ENCODE measurements around the gene TOP3B.

Gene TOP3B

DNA sequence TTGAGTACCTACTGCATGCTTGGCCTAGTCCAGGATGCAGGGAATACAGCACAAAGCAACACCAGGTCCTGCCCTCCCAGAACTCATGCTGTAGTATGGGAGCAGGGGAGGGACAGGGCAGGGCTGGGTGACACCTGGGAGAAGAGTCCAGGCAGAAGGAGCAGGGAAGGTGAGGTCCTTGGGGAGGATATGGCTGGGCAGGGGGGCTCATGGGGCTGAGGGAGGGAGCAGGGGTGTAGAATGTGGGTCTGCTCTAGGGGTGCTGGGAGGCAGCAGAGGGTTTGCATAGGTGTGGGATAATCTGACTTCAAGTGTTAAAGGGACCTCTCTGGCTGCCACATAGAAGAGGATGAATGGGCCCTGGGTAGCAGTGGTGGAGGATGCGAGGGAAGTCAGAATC is 4.8 kb downstream of the TOP3B start:
- DNase-seq = no peak

DNA sequence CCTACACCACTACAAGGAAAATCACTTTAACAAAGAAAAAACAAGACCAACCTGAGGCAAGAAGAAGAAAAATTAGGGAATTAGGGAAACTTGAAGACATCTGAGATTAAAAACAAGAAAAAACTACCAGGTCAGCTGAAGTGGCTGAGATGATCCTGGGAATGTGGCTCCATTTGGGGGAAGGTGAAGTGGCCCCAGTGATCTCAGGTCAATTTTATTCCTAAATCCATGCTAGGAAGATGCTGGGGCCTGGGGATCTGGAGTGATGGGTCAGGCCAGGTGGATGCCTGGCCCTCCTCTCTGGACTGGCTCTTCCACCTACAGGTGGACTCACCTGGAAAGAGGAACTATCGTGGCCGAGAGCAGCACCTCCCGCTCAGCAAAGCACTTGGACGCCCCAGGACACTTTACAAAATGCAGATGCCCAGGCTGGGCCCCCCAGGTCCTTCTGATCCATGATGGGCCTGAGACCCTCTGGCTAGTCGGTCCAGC is 6.7 kb downstream of the TOP3B start:
- no peak for DNase-seq

DNA sequence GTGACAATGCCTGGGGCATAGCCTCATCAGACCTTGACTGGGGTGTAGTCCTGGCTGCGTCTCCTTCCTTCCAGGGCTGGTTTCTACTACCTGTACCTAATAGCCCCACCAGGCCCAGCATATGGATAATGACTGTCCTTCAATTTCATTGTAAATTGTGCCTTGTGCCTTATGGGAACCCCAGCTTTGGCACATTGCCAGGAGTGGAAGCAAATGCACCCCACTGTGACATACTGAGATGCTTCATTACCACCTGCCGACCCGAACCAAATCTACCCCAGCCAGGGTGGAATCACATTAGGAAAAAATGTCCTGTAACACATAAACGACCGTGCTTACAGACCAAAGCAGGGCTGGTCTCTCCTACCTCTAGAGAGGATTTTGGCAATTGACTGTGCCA is 7.3 kb downstream of the TOP3B start:
- DNase-seq = no peak

DNA sequence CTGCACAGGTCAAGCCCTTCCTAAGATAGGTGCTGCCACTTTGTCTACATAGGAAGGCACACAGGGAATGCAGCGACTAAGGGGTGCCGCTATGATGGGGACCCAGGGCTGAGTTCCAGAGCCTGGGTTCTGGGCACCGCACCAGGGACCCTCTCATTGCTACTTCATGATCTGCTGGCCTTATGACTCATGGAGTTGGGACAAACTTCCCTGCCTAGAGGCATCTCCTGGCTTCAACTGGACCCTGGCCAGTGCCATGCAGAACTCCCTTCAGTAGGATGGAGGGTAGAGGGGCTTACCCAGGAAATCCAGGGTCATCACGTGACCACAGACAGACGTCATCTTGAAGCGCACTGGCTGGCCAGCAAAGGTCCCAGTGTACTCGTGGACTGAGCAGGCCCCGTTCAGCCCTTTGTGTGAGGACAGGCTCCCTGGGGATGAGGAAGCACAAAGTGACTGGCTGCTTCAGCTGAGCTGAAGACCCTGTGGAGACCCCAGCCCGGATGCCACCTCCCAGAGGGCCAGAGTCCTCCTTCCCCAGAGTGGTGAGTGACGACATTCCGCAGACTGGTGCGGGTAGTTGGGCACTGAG is 8.4 kb downstream of the TOP3B start:
- no peak for DNase-seq

DNA sequence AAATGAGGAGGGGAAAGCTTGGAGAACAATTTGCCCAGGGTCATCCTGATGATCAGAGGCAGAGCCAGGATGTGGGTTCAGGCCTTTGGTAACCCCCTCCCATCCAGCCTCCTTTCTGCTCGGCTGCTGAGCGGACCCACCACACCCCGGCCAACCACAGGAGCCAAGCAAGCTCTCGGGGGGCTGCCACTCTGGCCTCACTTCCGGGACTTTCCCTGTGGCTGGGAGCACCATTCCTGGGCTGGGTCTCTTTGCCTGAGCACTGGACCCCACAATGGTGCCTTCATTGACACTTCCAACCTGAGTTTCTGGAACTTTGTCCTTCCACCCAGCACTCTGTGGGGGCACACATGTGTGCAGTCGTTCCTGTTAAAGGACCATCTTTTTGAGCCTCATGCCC is 9.8 kb downstream of the TOP3B start:
- no peak for DNase-seq

DNA sequence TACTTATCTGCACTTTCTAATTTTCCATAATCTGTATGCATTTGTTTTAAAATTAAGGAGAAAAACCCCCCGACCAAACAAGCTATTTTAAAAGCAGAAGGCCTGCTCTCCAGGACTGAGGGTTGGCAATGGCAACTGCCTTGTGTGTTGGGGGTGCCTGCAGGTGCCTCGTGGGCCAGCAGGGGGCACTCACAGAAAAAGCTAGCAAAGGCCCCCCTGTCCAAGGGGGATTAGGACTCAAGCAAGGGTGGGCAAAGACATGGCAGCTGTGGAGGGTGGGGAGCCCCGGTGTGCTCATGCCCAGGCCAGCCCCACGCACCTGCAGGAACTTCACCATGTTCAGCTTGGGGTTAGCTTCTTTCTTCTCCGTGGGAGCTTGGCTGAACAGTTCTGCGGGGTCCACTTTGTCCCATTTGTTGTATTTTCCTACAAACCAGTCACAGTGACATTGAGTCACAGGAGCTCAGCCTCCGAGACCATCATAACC is 10.3 kb downstream of the TOP3B start:
- DNase-seq = peak; percentile 69

DNA sequence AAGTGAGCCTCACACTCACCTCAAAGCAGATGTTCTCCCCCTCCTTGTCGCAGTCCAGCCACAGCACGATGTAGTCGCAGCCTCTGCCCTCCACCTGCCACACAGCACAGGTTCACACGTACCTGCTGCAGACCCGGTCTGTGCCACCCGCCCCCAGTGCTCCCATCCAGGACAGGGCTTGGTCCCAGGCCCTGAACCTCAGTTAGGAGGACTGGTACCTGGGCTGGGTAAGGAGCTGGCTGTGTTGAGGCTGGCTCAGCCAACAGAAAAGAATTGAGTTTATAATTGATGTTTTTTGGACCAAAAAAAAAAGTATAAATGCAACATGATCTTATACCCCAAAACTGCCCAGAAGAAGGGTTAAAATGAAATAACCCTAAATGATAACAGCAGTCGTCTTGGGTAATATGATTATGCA is 10.7 kb downstream of the TOP3B start:
- no peak for DNase-seq

DNA sequence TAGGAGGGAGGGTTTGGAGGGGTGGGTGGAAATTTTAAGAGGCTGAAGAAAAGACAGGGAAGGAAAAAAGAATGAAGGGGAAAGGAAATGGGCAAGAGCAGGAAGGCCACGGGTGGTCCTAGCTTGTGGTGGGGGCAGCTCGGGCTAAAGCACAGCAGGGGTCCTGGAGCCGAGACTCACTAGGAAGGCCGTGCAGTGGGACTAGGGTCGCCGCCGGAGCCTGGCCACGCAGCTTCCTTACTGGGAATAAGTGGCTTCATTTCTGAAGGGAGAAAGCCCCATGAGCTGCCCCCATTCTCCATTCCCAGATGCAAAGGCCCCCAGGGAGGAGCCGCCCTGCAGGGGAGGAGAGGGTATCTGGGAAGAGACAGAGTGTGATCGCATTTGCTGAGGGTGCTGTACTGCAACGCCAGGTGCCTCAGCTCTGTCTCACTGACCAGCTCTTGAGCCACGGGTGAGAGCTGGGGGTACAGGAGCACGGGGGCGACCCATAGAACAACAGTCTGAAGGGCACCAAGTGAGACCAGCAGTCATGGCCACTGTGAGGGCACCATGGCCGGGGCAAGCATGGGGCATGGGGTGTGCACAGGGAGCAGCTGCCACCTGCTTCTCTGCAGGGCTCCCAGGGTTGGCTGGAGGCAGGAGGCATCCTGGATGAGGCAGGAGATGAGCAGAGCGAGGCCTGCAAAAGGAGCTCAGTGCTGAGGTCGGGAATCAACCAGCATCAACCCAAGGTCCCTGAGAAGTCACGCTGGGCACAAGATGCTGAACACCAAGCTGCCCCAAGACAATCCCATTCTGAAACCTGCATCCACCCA is 11.6 kb downstream of the TOP3B start:
- no peak for DNase-seq

DNA sequence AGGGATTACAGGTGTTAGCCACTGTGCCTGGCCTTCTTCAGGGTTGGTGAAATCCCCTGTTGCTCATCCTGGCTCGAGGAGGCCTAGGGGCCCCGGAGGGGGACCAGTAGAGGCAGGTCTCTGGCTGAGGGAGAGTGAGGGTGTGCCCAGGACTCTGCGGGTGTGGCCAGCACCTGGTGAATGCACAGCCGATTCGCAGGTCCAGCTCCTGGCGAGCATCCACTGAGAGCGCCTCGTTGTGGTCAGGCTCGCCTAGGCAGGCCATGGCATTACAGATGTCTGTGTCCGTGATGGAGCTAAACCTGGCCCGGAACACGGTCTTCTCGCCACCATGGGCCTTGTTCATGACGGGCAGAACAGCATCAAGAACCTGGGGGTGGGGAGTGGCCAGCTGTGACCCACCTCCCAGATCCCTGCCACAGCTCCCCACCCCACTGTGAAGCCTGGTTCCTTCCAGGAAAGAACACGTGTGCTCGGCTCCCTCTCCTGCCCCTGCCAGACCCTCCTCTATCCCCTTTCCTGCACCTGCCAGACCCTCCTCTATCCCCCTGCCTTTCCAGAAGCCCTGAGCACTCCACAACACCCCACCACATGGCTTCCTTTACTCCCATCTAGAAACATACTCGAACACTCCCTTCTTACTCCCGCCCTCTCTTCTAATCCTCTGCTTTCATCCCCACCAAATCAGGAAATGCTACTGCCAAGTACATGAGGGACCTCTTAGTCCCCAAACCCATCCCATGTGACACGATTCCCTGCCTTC is 12.4 kb downstream of the TOP3B start:
- DNase-seq = no peak

DNA sequence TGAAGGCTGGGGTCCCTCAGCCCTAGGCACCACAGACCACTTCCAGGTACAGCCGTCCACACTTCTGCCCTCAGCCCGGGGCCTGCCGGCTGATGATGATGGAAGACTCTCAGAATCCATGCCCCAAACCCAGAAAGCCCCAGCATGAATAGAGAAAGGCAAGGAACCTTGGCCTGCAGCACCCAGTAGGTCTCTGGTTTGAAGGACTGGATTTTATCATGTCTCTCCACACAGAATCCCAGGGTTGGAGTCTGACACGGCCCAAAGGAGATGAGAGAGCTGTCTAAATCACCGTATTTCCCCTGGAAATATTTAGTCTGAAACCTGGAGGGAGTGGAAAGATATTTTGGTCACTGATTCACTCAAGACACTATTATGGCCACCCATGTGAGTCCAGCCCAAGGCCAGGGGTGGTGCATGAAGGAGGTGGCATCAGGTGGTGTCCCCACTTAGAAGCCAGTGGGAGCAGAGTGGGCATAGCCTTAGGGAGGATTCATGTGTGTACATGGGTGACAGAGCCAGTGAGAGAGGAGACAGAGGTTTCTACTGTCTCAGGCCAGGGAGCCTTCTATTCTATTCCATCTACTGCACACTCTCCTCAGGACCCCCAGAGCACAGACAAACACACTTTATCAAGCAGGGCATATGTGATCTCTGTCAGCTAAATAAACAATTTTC is 14.0 kb downstream of the TOP3B start:
- DNase-seq = no peak

DNA sequence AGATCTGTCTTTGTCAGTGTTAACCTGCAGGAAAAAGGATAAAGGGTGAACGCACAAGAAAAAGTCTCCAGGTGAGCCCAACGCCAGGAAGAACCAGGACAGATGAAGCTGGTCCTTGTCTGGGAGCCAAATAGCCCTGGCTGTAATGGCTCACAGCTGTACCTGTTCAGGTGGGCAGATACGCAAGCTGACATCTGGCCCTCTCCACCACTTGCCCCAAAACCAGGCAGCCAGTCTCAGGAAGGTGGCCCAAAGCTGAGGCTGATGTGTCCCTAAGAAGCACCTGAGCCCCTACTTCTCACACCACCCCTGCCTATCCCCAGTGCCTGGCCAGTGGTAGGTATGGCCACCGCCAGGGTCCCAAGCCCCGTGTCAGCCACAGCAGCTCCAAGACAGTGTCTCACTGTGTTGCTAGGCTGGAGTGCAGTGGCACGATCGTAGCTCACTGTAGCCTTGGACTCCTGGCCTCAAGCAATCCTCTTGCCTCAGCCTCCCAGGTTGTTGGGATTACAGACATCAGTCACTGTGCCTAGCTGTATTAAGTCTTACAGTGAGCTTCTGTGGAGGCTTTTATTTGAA is 14.8 kb downstream of the TOP3B start:
- no peak for DNase-seq

DNA sequence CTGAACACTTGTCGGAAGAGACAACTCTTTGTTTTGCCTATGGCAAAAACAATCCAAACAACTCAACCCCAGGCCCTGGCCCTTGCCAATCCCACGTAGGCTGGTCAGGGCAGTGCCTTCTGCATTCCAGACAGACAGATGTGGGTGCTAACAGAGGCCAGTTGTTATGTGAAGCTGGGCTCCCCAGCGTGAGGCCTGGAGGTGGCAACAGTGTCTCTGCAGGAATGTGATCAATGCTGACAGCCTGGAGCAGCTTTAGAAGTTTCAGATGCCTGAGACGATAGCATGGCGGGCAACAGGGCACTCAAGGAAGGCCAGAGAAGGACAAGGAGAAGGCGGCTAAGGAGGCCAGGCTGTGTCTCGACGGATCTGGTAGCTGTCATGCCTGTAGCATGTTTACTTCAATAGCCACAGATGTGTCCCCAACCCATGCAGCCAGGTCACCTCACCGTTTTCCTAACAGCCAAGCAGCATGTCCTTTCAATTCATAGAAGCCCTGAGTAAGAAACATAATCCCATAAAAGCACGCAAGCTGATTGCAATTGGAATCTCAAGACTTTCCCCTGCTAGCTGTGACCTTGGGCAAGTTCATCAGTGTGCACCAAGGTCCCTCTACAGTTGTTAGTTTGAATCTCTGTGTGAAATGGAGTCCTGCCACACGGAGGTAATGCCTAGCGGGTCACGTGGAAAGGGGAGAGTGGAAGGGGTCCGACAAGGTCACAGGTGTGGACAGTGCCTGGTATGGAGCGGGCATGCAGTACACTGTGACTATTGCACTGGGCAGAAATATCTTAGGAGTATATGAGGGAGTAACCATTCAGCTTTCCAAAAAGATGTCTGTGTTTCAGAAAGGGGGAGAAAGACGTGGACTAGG is 15.7 kb downstream of the TOP3B start:
- no peak for DNase-seq

DNA sequence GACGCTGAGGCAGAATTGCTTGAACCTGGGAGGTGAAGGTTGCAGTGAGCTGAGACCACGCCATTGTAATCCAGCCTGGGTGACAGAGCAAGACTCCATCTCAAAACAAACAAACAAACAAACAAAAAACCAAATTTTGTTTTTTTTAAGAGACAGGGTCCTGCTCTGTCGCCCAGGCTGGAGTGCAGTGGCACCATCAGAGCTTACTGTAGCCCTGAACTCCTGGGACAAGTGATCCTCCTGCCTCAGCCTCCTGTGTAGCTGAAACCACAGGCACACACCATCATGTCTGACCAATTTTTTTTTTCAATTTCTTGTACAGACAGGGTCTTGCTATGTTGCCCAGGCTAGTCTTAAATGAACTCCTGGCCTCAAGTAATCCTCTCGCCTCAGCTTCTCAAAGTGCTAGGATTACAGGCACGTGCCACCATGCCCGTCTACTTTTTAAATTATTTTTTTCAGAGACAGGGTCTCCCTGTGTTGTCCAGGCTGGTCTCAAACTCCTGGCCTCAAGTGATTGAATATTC is 16.8 kb downstream of the TOP3B start:
- DNase-seq = no peak

DNA sequence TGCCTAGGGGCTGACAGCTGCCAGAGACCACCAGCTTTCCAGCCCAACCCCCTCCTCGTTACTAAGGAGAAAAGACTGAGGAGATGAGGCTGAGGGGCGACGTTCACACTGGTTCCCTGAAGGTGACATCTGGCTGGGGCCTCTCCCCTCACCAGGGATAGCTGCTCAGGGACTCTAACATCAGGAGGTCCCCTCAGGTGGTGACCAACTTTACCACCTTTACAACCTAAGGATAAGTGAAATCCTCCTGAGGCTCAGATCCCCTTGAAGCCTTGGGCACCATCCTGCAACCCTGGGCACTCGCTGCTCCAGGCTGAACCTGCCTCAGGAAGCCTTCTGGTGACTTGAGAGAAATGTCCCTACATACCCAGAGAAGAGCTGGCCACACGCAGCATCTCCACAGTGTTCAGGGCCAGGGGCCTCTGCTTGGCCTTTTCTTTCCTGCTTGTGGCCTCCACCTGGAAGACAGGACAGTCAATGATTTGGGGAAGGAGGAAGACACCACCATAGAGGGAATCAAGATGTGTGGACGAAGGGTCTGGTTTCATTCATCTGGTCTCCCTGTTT is 17.6 kb downstream of the TOP3B start:
- DNase-seq = no peak

DNA sequence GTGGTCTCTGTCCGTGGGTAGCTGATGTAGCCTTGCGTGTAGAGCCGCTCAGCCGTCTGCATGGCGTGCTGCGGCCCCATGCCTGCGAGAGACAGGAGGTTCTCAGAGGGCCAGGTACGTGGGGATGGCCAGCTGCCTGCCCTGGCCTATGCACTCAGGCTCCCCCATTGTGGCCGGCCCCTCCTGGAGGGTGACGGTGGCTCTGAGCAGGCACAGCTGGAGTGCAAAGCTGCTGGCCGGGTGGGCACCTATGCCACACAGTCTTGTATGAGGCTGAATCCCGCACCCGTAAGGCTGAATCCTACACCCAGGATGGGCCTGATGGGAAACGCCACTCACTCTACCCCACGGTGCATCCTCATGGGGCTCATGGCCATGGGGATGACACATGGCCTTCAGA is 18.4 kb downstream of the TOP3B start:
- DNase-seq = no peak

DNA sequence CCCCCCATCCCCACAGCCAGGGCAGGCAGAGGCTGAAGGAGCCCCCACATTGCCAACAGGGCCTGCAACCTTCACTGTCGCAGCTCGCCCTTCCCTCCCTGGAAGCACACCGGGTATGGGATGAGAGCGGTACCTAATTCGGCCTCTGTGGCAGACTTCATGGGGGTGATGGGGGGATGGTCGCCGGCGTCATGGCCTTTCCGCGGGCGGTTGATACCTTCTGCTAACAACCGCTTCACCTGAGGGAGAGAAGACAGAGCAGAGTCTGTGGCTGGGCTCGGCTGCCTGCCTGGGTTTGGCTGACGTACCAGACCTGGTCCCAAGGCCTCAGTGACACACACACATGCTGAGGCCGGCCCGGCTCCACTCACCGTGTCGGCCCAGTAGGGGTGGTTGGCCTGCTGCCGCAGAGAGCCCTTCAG is 18.8 kb downstream of the TOP3B start:
- DNase-seq = no peak

DNA sequence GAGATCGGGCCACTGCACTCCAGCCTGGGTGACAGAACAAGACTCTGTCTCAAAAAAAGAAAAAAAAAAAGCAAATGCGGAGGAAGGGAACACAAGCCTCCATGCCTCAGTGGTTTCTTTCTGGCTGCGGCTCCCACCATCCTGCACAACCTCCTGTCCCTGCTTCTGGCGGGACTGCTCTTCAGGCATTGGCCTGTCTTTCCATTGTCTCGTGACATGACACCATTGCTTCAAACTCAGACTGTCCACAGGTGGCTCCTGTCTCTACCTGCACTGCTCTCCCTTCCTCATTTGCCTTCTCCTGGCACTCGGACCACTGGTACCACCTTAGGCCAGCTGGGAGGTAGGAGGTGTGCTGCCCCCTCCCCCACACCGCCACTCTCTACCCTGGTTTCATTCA is 19.3 kb downstream of the TOP3B start:
- DNase-seq = no peak

DNA sequence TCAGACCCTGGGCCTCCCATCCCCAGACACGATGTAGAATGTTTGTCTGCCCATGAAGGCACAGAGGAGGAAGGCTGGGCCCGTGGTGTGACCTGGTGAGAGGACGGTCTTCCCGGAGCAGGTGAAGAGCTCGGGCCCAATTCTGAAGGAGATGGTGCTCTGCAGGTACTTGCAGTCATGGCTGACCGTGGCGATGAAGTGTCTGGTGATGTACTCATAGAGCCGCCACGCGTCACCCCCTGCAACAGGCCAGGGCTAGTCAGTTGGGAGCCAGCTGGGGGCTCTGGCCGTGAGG is 20.0 kb downstream of the TOP3B start:
- DNase-seq = no peak

DNA sequence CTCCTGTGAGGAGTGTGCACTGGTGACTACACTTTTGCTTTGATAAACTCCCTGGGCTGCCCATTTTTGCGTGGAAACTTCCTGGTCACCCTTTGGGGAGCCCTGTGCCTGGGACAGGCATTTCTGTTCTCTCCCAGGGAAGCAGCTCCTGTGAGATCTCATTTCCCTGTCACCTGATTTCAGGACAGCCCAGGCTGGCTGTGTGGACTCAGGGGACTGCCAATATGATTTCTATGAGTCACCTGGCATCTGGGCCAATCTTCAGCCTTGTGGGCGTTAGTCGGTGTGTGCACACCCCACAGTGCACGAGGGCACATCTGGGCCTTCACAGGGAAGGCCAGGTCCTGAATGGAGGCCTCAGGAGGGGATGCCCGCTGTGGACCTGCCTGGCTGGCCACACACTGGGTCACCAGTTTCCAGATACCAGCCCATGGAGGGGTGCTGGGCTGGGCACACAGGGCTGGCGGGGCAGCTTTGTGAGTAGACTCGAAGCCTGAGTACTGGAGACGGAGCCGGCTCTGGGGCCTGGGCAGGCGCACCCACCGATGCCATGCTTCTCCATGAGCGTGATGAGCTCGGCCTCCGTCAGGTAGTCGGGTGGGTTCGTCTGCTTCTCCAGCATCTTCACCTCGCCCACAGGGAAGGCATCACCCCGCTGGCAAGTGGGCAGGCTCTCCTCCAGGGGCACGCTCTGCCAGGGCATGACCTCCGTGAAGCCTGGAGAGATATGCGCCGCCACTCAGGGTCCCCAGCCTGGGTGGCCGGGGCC is 20.5 kb downstream of the TOP3B start:
- no peak for DNase-seq

DNA sequence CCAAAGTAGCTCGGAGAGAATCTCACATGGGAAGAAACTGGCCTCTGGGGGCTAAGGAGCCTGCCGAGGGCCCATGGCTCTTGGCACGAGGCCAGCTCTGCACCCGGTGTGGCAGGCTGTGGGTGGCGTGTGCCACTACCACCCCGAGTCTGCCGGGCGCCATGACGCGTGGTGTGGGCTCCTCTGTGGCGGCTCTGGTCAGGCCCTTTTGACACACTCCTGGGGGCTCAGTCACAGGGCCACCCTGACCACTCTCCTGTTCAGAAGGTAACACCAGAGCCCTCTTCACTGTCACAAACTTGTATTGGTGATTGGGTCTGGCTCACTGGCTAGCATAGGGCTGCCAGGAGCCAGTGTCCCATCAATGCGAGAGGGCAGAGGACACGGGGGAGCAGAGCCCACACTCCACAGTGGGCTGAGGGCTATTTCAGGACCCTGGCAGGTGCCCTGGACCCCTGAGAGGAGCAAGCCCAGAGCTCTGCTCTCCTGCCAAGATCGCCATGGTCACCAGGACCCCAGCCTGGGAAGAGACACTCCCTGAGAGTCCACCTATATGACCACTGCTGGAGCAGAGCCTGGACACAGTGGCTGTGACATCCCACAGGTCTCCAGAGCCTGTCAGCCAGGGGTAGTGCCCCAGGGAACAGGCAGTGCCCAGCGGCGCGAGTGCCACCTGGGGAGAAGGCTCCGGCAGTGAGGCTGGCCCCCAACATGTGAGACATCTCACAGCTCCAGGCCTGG is 21.3 kb downstream of the TOP3B start:
- no peak for DNase-seq

All from stimulated activated CD4-positive, alpha-beta T cell treated with anti-CD3 and anti-CD28 coated beads, Interleukin-15, amount 100 ng/mL, for 24 hours (primary cell).